H1 (cell line): ENCODE results near the gene SAP30L. TPM values are rescaled to one million over a fixed set of nuclear protein-coding genes. Genes with fewer than 3 reads are reported as not detected.

Experiments
- ASH2L ChIP-seq: fragments of 200-600, 300-600 bp; sonication (generic); IDR thresholded peaks from one replicate; pipeline ENCODE4 v1.7.1; 2017; ENCODE audit warnings: low read length
- EP300 ChIP-seq, 2 experiments: IDR thresholded peaks; 1 replicate in 1 of 2; 2 replicates in 1 of 2; pipeline ENCODE4 v1.6.1; 2011 to 2012; ENCODE audit warnings: low read depth in 2 of 2, low read length in 2 of 2, mild to moderate bottlenecking in 2 of 2, borderline replicate concordance in 1 of 2, inconsistent platforms in 1 of 2, moderate library complexity in 1 of 2
- polyA plus RNA-seq, 7 experiments: library from polyadenylated mRNA; depleted of rRNA in 3 of 7; stranded (reverse) in 5 of 7; unstranded in 2 of 7; fragments of >200 nt in 5 of 7; fragments of 200-250 nt in 2 of 7; gene quantifications; 1 replicate in 5 of 7; 2 replicates in 1 of 7; 4 replicates in 1 of 7; pipeline versions ENCODE4 v1.2.1 to v1.2.3, GENCODE V29; 2011 to 2013; ENCODE audit warnings: missing spikeins in 2 of 7, mixed read lengths in 2 of 7
- total RNA-seq: library from RNA; stranded (reverse); fragmentation: NEBNext Ultra II Directional; extraction: Animal tissue kit (Norgen Biotek cat#: 25700); gene quantifications from 2 replicates; pipeline ENCODE4 v1.2.1, GENCODE V29; 2021

The SAP30L gene
- total and polyA plus RNA-seq, 2 of the 8 experiments (the other 6 are each of a cell fraction or from before 2014, with no cell fraction given): 12.2 to 31.5 TPM

DNA sequence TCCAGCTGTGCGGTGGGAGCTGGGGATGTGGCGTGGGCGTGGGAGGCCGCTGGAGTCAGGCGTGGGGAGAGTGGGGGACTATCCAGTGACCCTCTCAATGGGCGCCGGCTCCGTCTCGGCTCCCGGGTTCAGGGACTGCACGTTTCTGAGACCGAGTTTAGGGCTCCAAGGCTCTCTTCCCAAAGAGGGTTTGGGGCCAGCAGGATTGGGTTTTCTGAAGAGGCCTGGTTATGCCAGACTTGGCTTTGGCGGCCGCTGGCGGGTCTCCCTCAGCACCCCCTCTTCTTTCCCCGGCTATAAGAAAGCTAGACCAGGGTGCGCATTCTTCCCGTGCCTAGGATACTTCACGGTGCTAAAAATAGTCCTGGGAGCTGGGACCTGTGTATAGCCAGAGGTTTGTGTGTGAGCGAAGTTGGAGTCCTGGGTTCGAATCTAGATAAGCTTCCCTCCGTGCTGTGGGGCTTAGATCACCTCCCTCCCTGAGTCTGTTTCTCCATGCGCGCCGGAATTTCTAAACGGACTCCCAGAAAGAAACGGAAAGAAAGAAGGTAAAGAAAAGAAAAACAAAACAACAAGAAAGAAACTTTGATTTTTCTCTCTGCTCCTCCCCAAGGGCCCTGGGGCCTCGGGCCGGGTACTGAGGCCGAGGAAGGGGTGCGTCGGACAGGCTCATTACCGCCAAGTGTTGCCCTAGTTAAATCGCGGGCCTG, 27.2 kb downstream of the SAP30L start (continued):
- no peak for TF ChIP-seq EP300 (IDR thresholded peaks at IDR 0.05; ENCODE audit: borderline replicate concordance in 1 of 2, low read depth in 2 of 2, low read length in 2 of 2)
- peak; percentile 50 for TF ChIP-seq ASH2L
- TF ChIP-seq, all 59 proteins: peak for 7
